Bronchial epithelial cell (primary cell): ENCODE measurements around the gene SYT7. TPM values are rescaled to one million over a fixed set of nuclear protein-coding genes. Genes with fewer than 3 reads are reported as not detected.

Source experiments
- DNase-seq: peaks from one replicate; pipeline ENCODE4 v3.0.0-alpha.2; 2010; ENCODE audit warnings: low read depth
- FAIRE-seq: peaks from 2 replicates; lab custom pipeline; 2011; peaks lifted over from hg19 to GRCh38; lab: Jason Lieb, UNC
- H3K27me3 ChIP-seq: 2 replicates; pipeline ENCODE4 v1.5.1; 2011; ENCODE audit warnings: low read length; ENCODE audit not compliant: control insufficient read depth, insufficient read depth
- H3K36me3 ChIP-seq: 2 replicates; pipeline ENCODE4 v1.5.1; 2011; ENCODE audit warnings: low read length; ENCODE audit not compliant: control insufficient read depth, insufficient read depth
- H3K4me3 ChIP-seq: 2 replicates; pipeline ENCODE4 v1.5.1; 2011; ENCODE audit warnings: mild to moderate bottlenecking, low read depth, low read length, control low read depth
- total RNA-seq: library from RNA; depleted of rRNA; stranded (reverse); fragments of >200 nt; gene quantifications from 2 replicates; pipeline ENCODE4 v1.2.1, GENCODE V29; 2014
- TF ChIP-seq, protein P1 (sequence below): IDR thresholded peaks from 2 replicates; pipeline ENCODE4 v1.5.1; 2011; ENCODE audit warnings: mild to moderate bottlenecking, moderate library complexity, low read length, control low read depth, inconsistent platforms; ENCODE audit not compliant: insufficient read depth, severe bottlenecking

The SYT7 gene
- total RNA-seq, 1 donor from 2014 or later: 21.1 TPM

DNA sequence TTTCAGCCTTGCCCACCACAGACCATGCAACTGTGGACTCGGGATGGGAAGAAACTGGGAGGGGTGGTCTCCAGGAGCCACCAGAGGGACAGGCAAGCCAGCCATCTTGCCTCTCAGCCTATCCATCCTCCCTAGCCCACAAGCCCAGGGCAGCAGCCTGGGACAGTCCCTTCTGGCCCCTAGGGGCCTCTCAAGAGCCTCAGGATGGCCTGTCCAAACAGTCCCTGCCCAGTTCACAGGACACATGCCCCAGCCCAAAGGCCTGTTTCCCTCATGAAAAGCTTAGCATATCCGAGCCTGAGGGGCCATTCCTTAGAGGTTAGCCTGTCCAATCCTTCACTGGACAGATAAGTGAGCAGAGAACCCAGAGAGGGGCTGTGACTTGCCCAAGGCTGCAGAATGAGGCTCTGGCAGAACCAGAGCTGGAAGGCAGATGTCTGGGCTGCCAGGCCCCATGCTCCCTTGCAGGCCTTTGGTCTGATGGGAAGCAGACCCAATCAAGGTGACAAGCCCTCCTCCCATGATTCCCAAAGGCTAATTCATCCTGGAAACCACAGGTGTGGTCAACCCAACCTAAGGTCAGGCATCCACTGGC, 44.1 kb downstream of the SYT7 start:
- Histone ChIP-seq H3K36me3 (no peaks in the 10 kb centered on the region), H3K27me3 (peaks cover 4% of the 10 kb centered on the region), H3K4me3 (no peak overlapping the region)
- FAIRE-seq (no peak), DNase-seq (no peak)
- TF ChIP-seq, protein P1, sequence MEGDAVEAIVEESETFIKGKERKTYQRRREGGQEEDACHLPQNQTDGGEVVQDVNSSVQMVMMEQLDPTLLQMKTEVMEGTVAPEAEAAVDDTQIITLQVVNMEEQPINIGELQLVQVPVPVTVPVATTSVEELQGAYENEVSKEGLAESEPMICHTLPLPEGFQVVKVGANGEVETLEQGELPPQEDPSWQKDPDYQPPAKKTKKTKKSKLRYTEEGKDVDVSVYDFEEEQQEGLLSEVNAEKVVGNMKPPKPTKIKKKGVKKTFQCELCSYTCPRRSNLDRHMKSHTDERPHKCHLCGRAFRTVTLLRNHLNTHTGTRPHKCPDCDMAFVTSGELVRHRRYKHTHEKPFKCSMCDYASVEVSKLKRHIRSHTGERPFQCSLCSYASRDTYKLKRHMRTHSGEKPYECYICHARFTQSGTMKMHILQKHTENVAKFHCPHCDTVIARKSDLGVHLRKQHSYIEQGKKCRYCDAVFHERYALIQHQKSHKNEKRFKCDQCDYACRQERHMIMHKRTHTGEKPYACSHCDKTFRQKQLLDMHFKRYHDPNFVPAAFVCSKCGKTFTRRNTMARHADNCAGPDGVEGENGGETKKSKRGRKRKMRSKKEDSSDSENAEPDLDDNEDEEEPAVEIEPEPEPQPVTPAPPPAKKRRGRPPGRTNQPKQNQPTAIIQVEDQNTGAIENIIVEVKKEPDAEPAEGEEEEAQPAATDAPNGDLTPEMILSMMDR: no peak

DNA sequence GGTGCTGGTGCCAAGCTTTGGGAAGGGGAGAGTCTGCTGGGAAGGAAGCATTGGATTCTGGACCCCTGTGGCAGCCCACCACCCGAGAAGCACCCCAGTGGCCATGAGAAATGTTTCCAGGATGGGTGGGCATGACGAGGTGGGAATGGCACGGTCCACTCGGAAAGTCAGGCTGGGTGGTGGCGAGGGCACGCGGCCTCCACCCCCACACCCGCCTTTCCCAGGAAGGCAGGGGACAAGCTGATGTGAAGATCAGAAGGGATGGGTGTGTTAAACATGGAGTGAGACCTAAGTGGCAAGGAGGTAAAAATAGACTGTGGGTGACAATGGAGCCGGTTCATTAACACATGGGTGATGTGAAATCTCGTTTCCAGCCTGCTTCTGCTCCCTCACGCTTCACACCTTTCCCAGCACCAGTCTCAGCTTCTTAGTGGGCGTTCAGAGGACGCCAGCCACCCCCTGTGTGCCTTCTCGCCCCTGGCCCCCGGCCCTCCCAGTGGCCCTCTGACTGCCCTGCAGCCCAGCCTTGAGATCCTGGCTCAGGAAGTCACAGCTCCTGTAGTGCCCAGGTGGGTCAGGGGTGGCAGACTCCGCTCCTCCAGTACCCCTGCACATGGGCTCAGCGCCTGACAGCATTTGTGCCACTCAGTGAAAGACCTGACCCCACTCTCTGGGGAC, 44.7 kb downstream of the SYT7 start:
- TF ChIP-seq, protein P1: no peak
- Histone ChIP-seq H3K27me3 (peaks cover 4% of the 10 kb centered on the region), H3K4me3 (no peak overlapping the region), H3K36me3 (no peaks in the 10 kb centered on the region)
- DNase-seq (no peak), FAIRE-seq (peak; percentile 7)

DNA sequence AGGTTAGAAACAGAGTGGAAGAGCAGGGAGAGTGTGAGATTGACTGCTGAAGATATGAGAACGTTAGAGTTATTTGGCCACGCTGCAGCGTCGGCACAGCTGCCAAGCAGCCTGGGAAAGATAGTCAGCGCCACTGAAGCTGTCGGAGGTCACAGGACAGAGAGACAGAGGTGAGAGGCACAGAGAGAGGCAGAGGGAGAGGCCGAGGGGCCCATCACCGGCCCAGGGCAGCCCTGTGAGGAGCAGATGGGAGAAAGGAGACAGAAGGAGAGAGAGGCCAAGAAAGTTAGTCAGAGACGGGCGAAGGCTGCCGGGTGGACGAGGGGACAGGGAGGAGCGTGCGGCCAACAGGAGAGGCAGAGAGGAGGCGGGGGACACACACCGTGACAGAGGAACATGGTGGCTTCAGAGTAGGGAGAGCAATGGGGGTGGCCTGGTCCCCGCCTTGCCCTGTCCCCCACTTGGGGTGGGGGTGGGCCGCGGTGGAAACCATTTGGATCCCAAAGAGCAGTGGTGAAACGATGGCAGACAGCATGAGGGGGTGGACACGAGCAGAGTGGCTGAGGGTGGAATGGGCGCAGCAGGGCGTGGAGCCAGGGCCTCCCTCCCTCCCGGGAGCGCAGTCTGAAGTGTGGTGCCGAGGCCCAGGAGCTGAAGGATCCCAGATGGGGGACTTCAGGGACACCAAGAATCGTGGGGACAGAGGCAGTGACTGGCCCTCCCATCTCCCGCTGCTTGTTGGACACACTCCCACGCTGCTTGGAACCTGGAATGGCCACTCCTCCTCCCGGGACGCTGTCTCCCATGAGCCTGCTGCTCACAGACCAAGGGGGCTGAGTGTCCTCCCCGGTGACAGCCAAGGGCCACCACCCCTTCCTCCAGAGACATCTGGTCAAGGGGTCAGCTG, 45.7 kb downstream of the SYT7 start:
- Histone ChIP-seq H3K27me3 (peaks cover 4% of the 10 kb centered on the region), H3K36me3 (peaks cover 1% of the 10 kb centered on the region), H3K4me3 (no peak overlapping the region)
- TF ChIP-seq, protein P1: no peak
- DNase-seq: no peak
- FAIRE-seq: no peak

DNA sequence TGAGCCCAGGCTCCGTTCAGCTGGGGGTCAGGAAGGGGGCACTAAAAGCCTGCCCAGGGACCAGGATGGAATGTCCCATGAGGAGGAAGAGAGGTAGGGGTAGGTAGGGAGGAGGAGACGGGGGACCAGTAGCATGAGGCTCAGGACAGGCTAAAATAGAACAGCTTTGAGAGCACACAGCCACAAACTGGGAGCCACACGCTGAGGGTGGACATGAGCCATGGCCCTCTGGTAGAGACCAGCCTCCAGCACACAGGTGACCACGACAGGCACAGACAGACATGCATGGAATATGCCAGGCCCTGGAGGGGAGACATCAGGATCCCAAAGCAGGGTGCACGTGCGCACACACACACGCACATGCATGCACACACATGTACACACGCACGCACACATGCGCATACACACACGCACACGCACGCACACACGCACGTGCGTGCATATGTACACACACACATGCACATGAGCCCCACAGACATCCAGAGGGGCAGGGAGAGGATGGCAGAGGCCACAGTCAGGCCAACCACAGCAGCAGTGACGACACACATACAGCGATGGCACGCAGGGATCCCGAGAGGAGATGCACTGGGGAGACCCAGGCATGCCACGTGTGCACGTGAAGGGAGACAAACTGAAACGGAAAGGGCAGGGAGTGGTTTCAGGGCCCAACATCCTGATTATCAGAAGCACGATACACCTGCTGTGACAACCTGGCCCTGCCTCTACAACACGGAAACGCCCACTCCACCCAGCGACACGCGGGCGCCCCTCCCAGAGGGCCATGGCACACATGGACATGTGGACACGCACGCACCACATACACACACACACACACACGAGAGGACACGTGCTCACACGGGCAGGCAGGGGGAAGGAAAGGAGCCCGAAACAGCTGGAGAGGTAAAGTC, 46.6 kb downstream of the SYT7 start:
- TF ChIP-seq, protein P1: no peak
- peak; percentile 28 for FAIRE-seq
- peaks cover 3% of the 10 kb centered on the region for H3K27me3 ChIP-seq
- H3K4me3 ChIP-seq: no peak overlapping the region
- H3K36me3 ChIP-seq: peaks cover 1% of the 10 kb centered on the region
- DNase-seq: no peak

DNA sequence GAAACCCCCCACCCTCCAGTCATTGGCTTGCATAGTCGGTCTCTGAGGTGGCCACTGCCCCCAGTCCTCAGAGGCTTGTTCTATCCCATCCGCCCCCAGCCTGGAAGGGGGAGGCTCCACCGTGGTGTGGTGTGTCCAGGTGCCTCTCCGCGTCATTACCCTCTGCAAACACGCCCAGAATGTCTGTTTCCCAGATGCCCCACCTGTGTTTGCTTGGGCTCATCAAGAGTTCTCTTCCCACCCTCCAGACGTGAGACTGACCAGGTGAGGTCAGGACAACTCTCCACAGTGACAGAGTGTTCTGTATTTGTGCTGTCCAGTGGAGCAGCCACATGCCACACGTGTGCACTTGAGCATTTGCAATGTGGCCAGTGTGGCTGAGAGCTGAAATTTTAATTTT, 47.5 kb downstream of the SYT7 start:
- DNase-seq: no peak
- Histone ChIP-seq H3K36me3 (peaks cover 1% of the 10 kb centered on the region), H3K4me3 (no peak overlapping the region), H3K27me3 (no peaks in the 10 kb centered on the region)
- TF ChIP-seq, protein P1: no peak
- no peak for FAIRE-seq
